NCI-H1105 treated with DMSO at 0.1 percent for 48 hours (cell line): ENCODE measurements around the gene FCHSD1.

Source experiments
- DNase-seq: peaks from one replicate; lab custom pipeline; 2025; lab: John Stamatoyannopoulos, UW

FCHSD1 gene

DNA sequence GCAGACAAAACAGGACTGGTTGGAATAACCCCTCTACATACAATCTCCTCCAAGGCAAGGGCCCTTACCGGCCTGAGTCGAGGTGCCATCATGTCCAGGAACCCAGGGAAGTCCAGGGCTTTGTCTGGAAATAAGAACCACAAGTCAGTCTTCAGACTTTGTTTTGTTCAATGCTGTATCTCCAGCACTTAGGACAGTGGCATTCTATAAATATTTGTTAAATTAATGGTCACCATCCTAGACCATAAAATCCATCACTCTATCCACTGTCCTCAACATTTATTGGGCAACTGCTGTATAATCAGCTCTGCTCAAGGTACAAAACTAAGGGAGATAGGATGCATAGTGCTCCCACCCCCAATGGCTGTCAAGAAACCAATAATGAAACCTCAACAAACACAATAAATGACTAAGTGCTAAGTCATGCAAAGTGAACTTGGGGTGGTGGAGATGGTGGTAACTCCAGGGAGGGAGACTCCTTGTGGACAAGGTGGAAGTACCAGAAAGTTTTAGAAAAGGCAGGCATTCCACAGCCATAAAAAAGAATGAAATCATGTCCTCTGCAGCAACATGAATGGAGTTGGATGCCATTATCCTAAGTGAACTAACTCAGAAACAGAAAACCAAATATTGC, 9.5 kb downstream of the FCHSD1 start:
- no peak for DNase-seq

DNA sequence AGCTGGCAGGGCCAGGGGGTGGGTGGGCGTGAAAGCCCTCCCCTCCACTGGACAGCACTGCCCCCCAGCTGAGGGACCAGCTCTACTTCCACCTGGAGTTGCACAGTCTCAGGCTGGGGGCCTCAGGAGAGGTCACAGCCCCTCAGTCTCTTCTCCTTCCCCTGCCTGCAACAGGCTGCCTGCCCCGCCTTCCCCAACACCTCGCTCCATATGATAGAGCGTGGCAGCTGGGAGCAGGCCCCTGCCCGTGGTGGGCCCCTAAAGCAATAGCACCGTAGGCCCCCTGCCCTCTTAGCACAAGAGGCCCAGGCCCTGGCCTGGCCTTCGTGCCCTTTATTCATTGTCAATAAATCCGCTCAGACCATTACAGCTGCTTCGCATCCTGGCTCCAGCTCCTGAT, 10.5 kb downstream of the FCHSD1 start:
- no peak for DNase-seq

DNA sequence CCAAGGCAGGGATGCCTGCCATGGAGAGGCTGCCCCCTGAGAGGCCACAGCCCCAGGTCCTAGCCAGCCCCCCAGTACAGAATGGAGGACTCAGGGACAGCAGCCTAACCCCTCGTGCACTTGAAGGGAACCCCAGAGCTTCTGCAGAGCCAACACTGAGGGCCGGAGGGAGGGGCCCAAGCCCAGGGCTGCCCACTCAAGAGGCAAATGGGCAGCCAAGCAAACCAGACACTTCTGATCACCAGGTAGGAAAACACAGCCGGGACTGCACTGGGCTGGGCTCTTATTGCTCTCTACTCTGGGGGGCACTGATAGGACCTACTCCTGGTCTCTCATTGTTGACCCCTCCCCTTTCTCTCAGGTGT, 11.2 kb downstream of the FCHSD1 start:
- no peak for DNase-seq

DNA sequence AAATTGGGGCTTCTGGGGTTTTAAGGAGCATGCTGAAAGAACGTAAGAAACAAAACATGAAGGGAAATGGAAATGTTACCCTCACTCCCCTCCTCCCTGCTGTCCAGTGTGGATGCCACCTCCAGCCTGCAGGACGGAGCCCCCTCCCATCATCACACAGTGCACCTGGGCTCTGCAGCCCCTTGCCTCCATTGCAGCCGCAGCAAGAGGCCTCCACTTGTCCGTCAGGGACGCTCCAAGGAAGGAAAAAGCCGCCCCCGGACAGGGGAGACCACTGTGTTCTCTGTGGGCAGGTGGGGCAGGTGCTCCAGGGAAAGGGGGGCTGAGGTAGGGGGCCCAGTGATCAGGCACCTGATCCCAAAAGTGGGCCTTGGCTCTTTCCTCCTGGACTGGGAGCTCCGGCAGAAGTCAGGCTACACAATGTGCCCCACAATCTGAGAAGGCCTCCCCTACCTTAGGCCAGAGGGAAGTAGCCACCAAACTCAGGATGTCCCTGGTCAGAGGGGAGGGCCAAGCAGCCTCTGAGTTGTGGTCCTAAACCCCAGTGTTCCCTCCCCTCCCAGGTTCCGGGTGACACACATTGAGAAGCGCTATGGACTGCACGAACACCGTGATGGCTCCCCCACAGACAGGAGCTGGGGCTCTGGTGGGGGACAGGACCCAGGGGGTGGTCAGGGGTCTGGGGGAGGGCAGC, 11.7 kb downstream of the FCHSD1 start:
- no peak for DNase-seq

DNA sequence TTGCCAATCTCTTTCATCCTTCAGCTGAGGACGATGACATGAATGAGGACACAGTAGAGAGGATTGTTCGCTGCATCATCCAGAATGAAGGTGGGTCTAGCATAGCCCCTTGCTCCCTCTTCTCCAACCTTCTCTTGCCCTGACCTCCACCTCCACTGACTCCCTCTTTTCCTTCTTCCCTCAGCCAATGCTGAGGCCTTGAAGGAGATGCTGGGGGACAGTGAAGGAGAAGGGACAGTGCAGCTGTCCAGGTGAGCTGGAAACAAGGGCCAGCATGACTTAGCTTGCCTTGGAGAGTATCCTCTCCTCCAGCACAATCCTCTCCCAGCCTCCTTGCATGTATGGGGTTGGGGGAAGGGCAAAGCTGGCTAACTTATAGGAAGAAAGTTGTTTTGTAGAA, 12.4 kb downstream of the FCHSD1 start:
- no peak for DNase-seq

DNA sequence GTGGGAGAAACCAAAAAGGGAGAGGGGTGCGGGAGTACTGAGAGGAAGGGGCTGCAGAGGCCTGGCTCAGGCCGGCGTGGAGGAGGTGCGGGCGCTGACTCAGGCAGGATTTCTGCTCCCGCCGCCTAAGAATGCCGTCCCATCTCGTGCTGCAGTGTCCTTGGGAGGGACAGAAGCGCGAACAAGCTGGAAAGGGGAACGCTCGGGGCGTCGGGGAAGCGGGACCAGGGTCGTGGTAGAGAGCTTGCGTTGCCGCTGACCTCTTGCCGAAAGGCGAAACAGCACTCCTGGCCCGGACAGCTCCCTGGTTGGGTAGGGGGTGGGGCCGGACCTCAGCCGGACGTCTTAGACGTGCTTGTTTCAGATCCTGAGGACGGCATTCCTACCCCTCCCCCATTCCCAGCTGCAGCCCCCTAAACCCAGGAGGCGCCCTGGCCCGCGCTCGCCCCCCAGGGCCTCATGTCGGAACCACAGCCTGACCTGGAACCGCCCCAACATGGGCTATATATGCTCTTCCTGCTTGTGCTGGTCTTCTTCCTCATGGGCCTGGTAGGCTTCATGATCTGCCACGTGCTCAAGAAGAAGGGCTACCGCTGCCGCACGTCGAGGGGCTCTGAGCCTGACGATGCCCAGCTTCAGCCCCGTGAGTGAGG, 13.3 kb downstream of the FCHSD1 start:
- DNase-seq = no peak

DNA sequence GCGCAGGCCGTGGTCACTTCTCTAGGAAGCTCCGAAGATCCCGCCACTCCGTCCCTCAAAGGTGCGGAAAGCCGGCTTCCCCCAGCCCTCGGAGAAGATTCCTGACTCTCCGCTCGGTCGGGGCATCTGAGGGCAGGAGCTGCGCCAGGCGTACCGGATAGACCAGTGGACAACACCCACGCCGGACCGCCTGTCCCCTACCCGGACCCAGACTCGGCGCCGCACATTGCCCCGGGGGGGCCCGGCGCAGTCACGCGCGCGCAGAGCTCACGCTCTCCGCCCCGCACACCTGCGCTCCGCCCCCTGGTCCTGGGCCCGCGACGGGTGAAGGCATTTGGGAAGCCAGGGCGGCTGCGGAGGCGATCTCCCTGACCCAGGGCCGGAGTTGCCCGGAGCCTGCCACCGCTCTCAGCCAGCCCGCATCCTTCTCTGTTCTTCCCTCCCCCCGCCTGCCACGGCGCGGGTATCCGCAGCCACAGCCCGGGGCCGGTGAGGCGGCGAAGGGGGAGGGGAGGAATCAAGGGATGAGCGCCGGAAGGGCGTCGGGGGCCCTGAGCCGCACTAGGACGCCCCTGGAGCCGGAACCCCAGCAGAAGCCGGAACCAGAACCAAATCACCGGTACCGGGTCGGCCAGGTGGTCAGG, 14.0 kb downstream of the FCHSD1 start:
- no peak for DNase-seq

DNA sequence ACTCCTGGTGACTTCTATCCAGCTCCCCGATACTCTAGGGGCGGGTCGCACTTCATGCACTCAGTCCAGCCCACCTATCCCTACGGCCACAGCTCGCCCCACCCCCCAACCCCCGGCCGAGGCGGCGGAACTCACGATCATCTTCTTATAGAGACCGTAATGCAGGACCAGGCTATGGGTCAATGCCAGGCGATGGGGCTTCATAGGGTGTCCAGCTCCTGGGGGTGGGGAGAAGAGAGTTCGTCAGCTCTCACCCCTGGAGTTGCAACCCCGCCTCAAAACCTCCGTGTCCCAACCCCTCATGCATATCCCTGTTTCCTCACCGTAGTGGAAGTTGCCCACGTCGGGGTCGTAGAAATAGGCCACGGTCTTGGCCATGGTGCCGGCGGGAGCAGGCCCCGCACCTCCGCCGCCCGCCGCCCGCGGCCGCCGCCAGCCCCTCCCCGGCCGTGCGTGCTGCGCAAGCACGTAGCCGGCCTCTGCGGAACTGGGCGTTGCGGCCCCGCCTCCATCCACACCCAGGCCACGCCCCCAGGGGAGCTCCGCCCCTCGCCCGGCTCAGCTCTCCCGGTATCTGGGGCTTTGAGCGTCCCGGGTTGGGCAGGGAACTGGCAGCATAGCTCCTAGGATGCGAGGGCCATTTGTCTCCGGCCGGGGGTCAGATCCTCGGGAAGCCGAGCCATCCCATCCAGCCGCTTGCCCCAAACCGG, 14.7 kb downstream of the FCHSD1 start, which contains the start of the genes HDAC3 and RELL2:
Gene HDAC3, minus strand, starts transcription at position 437 of the 710 bp plus-strand sequence. Its CDS starts 59 bp downstream, at position 378.
Gene RELL2, plus strand, starts transcription at position 585 of the 710 bp plus-strand sequence. CDS start 1,229 bp downstream, outside the sequence.
- DNase-seq = peak; percentile 55

DNA sequence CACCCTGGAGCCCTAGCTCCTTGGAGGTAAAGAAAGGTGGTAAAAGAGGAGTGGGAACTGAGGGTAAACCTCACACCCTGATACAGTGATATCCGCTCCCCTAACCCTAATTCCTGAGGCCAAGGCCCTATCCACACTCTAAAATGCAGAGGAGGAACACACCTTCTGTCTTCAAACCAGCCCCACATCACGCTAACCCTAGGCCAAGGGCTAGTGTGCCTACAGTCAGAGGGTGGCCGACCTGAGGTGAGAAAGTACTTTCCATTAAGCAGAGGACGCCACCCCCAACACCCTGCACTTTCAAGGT, 15.2 kb downstream of the FCHSD1 start:
- no peak for DNase-seq

DNA sequence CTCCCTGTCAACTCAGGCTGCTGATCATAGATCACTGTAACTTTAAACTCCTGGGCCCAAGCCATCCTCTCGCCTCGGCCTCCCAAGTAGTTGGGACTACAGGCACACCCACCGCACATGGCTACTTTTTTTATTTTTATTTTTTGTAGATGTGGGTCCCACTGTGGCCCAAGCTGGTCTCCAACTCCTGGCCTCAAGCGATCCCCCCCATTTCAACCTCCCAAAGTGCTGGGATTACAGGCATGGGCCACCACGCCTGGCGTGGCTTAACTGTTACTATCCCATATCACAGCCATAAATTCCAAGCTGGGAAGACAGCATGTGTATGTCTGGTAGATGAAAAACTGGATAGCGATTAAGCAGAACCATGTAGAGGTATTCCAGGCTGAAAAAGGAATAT, 15.6 kb downstream of the FCHSD1 start:
- no peak for DNase-seq

DNA sequence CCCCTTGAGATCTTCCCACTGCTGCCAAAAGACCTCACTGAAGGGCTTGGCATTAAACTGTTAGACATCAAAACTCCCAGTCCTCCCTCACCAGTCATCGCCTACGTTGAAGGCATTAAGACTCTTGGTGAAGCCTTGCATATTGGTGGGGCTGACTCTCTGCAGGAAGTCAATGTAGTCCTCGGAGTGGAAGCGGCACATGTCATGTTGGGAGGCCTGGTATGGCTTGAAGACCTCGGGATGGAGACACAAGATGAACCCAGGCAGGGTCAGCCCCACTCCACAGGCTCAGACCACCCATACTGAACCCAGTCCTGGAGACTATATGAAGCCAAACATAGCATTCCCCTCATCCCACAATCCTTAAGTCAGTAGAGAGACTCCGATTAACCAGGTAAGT, 16.5 kb downstream of the FCHSD1 start:
- DNase-seq = no peak

DNA sequence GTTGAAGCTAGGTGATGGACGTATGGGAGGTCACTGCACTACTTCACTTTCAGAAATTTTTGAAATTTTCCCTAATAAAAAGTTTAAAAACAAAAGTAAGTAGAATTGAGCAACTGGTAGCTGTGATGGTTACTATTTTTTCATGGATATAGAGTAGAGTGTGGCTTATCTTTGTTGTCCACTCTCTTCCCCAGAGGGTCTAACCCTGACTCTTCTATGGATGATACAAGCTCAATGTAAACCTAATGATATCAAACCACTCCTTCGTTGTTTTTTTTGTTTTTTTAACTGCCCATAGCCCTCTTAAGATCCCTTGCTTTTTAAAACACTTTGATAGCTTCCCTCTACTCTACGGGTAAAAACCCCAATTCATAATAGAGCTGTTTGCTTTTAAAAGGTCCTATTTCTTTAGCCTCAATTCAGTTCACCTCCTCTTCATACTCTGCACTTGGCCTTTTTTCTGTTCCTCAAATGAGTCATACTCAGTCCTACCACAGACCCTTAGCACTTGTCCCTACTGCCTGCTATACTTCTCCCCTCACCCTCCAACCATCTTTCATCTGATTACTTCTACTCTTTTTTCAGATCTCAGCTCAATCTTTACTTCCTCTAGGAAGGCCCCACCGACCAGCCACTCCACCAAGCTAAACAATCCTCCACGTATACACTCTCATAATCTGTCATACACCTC, 17.2 kb downstream of the FCHSD1 start:
- no peak for DNase-seq

DNA sequence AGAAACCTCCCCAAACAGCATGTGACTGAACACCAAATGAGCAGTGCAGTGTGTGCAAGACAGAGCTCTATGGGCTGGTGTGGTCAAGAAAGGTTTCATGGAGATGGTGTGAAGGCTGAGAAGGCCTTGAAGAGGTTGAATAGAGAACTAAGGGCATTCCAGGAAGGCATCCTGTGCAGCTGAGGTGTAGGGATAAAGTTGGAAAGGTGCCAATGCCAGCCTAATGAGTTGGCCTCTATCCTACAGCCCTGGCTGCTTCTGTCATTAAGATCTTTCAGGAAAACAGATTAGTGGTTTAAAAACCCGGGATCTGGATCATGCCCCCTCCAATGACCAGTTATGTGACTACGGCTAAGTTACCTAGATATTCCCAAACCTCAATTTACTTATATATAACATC, 18.6 kb downstream of the FCHSD1 start:
- peak; percentile 9 for DNase-seq

DNA sequence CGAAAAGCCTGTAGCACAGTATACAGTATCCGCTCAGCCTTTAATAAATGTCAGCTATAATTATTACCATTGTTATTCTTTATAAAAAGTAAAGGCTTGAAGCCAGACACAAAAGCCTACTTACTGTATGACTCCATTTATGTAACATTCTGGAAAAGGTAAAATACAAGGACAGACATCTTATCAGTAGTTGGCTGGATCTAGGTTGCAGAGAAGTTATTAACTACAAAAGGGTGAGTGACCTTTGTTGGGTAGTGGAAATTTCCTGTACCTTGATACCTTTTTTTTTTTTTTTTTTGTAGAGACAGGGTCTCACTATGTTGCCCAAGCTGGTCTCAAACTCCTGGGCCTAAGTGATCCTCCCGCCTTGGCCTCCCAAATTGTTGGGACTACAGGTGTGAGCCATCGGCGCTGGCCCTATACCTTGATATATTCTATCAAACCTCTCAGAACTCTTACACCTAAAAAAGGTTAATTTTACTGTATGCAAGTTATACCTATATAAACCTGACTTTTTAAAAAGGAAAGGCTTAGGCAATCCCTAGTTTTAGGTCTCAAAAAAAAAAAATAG, 20.6 kb downstream of the FCHSD1 start:
- no peak for DNase-seq

DNA sequence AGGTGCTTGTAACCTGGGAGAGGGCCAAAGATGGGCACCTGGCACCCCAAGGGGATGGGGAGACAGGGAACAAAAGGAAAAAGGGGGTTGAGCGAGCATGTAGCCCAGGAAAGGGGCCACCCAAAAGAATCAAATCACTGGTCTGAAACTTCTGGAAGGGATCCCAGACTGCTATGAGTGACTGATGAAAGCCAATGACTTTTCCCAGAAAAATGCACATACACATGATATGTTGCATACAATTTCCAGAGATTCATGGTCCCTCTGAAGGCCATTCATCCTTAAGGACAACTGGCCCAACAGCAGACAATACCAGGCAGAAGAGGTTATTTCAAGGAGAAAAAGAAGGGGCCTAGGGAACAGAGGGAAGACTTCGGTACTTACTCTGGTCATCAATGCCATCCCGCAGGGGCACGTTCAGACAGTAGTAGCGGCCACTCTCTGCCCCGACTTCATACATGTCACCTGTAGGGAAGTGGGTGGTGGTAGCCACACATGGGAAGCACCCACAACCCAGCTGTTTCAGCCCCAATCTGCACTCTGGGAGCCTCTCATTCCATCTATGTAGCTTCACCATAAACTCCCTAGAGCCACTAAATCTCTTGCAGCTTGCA, 22.9 kb downstream of the FCHSD1 start:
- DNase-seq = no peak

DNA sequence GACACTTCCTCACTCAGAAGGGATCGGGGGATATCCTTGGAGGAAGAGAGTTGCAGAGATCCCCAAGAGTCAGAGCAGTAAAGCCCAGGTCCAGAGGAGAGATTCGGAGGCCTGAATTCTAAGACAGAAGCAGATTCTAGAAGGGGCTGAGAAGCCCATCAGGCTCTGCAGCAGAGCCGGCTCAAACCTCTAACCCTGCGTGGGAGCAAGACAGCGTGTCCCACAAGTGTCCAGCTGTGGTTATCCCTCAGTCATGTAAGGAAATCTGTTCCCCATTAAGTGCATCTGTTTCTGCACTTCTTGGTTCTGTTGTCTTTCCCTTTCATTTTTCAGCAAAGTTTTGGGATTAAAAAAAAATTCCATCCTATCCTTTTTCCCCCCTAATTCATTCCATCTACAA, 27.6 kb downstream of the FCHSD1 start:
- no peak for DNase-seq

DNA sequence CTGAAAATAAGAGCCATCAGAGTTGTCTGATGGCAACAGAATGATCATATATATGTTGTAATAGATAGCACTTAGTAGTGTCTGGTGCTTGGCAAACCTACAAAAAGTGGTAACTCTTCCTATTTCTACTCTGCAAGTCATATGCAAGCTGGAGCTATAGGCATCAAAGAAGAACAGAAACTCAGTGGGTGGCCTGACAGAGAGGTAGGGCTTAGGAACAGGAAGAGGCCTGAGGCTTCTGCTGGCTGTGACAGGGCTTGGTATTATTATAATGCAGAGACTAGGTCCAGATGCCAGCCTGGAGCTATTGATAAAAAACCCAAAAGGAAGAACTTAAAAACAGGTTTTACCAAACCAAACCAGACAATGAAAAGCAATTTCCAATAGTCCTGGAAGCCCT, 28.0 kb downstream of the FCHSD1 start:
- DNase-seq = no peak

DNA sequence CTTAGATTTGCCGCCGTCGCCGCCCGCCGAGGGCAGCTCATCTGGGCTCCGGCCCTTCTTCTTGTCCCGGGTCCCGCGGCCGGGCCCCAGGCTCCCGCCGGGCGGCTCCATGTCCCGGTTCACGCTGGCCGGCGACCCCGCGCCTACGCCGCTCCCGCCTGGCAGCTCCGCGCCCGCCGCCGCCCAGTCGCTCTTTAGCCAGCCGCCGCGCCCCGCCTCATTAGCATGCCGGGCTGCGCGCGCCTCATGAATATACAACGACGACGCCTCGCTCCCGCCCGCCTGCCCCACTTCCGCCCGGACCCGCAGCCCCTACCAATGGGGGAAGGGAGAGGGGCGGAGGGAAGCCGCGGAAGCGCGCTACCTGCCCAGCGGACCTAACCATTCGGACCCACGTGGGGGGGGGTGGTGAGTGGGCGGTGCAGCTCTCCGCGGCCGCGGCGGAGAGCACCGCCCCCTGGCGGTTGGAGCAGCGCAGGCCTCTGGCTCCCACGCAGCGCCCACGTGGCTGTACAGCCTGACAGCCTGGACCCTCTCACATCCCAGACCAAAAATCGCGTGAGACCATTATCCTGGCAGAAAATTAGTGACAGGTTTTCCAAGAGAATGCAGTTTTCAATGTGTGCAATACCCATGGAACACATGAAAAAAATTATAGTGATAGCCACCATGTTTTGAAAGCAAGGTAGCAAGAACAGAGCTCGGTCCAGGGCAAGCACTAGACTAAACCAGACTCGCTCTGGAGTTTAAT, 32.2 kb downstream of the FCHSD1 start, which contains the start of gene DIAPH1:
Gene DIAPH1, minus strand, starts transcription at position 197 of the 751 bp plus-strand sequence. Its CDS starts 86 bp downstream, at position 111.
- DNase-seq = peak; percentile 87

DNA sequence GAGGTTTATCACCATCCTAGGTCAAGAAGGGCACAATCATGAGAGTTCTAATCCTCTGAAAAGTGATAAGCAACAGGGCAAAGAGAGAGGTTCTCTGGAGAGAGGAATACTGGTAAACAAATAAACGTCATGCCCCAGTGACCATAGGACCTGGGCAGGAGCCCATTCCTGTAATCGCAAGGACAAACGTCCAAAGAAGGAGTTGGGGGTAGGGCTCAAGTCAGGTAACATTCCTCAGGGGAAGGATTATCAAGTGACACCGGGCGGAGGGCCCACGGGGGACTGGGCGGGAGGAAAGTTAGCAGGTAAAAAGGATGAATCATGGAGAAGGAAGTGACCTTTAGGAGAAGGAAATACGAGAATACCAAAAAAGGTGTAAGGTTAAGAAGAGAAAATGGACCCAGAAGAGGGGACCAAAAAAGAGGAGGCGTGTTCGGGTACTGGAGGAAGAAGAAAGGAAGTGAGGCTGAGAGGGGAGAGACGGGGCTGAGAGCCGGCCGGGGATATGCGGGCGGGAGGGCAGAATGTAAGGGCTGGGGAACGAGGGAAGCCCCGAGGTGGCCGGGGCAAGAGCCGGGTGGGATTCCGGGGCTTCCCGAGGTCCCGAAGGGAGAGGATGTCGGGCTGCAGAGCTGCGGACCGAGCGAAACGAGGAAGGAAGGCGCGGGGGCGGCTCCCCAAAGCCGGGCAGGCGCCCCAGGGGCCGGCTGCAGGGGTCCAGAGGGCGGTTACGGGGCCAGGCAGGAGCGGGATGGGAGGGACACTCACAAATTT, 33.0 kb downstream of the FCHSD1 start:
- peak; percentile 22 for DNase-seq
